CD4-positive, alpha-beta T cell treated with Interleukin-15 for 1 hour (primary cell): Measurements from ENCODE around the gene BOK.
A peak's percentile ranks its signal among the peaks of the same experiment; 100 is the strongest.

Experiments
- DNase-seq: peaks from one replicate; pipeline ENCODE4 v3.0.0-alpha.2; 2020

BOK gene

DNA sequence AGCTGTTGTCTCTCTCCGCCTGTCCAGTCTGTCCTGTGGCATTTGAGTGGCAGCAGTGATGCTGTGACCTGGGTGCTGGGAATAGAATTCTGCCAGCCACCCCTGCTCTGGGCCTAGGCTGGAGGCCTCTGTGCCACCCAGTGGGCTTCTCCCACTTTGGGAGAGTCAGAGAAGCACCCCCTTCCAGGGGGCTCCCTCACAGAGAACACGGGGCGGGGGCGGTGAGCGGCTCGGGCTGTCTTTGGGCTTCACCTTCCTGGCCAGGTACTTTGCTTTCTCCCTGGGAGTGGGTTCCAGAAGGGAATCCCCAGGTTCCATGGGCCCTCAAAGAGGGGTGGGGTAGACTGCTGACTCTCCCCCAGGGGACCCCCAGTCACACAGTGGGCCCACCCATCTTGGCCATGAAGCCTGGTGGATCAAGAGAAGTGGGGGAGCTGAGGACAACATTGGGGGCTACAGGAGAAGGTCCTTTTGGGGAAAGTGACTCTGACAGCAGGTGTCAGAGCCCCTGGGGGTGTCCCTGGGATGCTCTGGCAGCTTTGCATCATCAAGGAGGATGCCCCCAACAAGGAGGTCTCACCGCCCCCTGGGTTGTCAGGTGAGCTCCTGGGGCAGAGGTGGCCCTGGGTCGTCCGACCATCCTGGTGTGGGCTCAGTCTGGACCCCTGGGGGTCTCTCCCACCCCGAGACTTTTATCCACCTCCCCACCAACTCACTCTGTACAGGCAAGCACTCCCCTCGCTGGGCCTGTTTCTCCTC lies 18.8 kb upstream of the BOK start:
- DNase-seq, result no peak

DNA sequence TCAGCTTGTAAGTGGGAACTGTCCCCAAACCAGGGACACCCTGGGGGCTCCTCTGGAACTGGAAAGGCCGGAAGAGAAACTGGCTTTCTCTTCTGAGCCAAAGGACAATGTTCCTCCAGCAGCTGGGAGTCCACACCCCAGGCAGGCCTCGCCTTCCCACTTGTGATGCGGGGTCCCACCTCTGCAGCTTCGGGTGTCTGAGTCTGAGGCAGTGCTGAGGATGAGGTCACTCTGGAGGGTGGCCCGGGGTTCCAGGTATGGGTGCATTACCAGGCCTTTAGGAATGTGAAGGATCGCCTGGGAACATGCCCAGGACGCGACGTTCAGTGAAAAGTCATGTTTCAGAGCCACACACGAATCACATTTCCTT lies 18.2 kb upstream of the BOK start:
- DNase-seq, result no peak

DNA sequence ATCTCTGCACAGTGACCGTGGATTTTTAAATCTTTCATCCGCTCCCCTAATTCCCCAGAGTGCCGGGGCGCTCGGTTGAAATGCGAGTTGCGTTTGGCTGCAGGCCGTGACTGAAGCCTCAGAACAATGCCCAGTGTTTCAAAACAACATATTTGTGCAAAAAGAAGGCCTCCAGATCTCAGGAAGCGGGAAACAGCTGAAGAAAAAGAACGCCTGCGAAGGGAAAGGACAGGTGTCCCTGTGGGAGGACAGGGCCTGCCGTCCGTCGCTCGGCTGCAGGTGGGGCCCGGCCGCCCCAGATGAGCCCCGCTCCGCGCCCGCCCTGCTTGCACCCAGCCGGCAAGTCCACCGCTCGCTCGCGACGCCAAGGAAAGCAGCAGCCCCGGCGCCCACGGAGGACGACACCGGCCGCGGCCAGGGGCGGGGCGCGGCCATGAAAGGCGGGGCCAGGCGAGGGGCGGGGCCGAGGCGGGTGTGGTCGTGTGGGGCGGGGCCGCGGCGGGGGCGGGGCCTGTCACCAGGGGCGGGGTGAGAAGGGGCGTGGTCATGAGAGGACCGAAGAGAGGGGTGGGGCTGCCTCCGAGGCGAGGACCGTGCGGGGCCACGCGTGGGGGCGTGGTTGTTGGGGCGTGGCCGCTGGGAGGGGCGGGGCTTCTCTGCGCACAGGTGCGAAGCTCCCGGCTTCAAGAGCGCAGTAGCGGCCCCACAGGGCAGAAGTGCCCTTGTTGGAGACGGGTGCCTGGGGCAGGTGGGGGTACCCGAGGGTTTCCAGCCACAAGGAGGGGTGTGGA lies 17.6 kb upstream of the BOK start:
- DNase-seq, result peak; percentile 55

DNA sequence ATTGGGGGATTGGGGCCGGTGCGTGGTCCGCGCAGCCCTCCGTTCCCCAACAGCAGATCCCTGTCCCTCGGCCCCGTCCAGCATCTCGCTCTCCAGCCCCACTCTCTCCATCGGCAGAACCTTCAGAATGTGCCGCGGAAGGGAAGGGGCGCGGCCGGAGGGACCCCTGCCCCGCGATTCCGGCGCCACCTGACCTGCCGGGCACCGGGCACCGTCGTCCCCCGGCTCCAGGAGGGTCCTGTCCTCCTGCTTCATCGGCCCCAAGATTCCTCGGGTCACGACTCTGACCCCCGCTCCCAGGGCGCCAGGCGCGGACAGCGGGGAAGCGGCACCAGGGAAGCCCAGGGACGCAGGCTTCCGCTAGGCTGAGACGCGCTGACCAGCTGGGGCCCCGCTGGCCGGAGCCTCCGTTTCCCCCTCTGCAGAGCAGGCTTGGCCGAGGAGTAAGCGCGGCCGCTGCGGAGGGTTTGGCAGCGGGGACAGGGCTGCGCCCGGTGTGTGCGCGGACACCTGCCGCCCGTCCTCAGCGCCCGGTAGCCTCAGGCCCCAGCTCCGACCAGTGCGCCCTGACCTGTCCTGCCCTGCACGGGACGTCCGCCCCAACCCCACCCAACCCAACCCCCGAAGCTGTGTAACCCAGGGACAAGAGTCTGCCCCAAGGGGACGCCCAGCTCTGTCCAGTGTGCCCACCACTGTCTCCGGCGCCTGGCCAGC lies 16.8 kb upstream of the BOK start:
- DNase-seq, result no peak

- no peak for DNase-seq
Measured at GRCh38 chr2:241542278-241542605, 16.3 kb upstream of the BOK start.

GRCh38 chr2:241545106-241545505 lies 13.4 kb upstream of the BOK start:
- DNase-seq, result no peak

- no peak for DNase-seq
Measured at GRCh38 chr2:241545523-241546473, 12.7 kb upstream of the BOK start.

DNA sequence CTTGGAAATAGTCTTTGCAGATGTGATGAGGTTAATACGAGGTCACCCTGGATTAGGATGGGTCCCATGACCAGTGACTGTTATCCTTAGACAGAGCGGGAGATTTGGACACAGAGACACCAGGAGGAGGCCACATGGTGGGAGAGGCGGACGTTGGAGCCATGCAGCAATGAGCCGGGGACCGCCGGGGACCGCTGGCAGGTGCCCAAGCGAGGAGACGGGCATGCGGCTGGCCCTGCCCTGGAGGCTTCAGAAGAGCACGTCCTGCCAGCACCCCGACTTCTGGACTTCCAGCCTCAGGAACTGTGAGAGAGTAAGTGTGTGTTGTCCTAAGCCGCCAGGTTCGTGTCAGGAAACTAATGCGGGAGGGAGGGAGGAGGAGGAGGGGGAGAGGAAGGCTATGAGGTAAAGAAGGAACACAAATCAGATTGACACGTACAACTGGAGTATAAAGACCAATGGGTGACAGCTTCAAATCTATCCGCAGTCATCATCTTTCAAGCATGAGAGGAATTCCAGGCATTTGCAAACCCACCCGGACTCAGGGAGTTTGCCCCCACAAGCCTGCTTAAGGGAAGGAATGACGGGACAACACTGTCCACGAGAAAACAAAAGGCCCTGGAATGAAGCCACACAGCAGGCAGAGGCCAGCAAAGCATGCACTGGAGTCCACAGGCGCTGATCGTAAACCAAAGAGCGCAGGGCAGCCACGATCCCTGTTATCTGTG lies 11.6 kb upstream of the BOK start:
- no peak for DNase-seq

DNA sequence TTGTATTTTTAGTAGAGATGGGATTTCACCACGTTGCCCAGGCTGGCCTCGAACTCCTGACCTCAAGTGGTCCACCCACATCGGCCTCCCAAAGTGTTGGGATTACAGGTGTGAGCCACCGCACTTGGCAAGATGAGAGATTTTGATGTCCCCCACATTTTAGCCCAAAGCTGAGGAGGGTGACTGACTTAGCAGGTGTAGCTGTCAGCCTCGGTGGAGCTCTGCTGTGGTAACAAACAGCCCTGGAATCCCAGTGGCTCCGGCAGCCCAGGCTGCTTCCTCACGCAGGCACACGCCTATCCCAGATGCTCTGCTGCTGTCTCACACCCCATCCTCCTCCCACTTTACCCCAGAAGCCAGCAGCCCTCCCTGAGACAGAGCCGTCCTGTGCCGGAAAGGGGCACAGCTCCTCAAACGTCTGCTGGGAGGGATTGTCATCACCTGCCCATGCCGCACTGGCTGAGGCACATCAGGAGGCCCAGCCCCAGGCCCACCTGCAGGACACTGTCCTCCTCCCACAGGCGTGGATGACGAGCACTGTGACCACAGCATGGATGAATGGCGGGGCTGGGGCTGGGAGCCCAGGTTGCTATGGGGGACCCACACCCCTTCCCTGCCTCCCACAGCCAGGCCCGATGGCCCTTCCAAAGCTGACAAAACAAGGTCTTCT lies 10.6 kb upstream of the BOK start:
- DNase-seq, result no peak

- no peak for DNase-seq
Measured at GRCh38 chr2:241548451-241548835, 10.1 kb upstream of the BOK start.

DNA sequence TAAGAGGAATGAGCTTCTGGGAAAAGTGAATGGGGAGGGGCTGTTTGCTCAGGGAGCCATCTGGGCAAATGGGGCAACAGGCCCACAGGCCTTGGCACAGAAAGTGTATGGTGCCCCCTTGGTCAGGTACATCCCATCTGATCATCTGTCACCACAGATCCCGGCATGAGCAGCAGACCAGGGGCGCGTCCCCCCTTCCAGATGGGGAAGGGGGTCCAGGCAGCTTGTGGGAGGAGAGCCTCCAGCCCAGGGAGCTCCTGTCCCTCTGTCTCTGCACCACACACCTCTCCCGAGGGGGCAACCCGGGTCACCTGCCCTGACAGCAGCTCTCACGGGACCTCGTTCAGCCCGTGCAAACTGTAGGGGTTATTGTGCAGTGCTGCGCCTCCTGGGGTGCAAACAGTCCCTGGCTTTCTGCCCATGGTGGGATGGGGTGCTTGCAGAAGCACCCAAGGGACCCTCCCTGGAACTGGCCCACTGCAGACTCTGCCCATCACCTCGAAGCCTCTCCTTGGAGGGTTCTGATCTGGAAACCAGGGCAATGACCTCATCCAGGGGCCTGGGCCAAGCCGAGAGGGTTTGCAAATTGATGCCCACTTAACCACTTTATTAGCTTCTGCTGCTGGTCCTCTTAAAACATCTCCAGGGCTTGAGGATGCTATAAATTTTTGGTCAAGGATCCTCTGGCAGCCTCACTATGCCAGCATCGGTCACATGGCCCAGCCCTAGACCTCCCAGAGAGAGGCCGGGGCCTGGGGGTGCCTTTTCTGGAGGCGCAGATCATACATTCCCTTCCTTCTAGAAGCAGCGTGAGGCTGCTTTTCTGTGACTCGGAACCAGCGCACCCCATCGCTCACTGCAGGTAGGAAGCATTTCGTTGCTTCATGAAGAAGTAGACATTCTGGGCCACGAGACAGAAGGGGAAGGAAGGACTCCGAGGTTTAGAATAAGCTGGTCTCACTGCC lies 7.6 kb upstream of the BOK start:
- no peak for DNase-seq

- DNase-seq, result no peak
Measured at GRCh38 chr2:241551599-241551997, 6.9 kb upstream of the BOK start.

DNA sequence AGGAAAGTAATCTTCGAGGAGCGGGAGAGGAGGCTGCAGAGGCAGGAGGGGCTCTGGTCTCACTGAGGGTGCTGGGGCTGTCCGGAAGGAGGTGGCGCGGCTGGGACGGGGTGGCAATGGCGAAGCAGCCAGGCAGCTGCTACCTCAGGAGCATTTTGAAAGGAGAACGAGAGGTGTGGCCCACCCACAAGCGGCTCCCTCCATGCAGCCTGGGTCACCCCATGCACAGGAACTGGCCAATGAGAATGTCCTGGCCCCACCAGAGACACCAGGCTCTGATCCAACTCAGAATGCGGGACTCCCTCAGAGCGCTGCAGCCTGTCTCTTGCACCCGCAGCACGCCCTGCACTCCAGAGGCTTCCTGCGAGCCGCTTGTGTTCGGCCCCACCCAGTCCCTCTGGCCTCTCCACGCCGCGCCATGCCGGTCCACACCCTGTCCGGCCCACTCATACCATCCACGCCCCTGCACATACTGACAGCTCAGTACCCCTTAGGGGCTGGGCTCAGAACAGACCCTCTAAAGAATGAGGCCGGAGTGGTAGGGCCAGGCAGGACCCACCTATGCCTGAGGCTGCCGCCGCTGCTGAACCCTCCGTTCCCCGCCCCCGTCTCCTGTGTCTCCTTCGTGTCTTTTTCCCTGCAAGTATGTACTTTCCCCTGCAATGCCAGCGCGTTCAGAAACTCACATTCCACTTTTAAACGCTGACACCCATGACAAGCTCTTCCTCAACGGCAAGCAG lies 6.4 kb upstream of the BOK start:
- no peak for DNase-seq

GRCh38 chr2:241553512-241553830 lies 5.1 kb upstream of the BOK start:
- no peak for DNase-seq

- no peak for DNase-seq
Measured at GRCh38 chr2:241553981-241554380, 4.6 kb upstream of the BOK start.

- no peak for DNase-seq
Measured at GRCh38 chr2:241554610-241555322, 3.8 kb upstream of the BOK start.

GRCh38 chr2:241555711-241556110 lies 2.8 kb upstream of the BOK start:
- DNase-seq, result no peak

DNA sequence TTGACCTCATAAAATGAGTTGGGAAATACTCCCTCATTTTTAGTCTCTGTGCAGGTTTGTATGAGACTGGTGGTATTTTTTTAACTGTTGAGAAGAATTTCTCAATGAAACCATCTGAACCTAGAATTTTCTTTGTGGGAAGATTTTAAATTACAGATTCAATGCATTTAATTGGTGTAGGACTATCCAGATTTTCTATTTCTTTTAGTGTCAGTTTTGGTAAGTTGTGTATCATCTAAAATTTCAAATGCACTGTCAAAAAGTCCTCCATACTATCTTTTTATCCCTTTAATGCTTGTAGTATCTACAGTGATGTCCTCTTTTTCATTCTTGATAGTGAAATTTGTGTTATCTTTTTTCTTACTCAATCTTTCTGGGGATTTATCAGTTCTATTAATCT lies 1.8 kb upstream of the BOK start:
- DNase-seq, result no peak
